GM20431 (cell line): ENCODE data around the gene RUSC1.

Experiments used
- in situ Hi-C: fragments of 300-500 bp; cut with MseI, MboI; formaldehyde crosslinking; loops from one replicate; pipeline ENCODE4 v1.15.0; 2020; ENCODE audit warnings: low sequenced_read_pairs; ENCODE audit not compliant: unreplicated experiment

Gene RUSC1

GRCh38 chr1:155294520-155295182 lies 26.0 kb upstream of the RUSC1 start:
- in situ Hi-C loops: no loop called here

- in situ Hi-C loops: no loop called here
Observed at GRCh38 chr1:155295183-155295941, 25.3 kb upstream of the RUSC1 start.

DNA sequence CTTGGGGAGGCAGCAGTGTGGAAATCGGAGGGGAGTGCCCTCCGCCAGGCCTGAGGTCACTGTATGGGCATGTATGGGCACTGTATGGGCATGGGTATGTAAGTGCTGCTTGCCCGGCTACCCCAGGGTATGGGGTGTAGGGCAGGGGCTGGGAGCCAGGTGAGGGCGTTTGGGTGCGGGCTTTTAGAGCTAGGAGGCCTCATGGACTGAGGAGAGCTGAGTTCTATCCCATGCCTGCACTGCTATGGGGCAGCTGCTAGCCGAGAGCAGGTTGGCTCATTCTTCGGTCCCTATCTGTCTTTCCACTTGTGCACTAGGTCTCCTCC lies 24.8 kb upstream of the RUSC1 start:
- in situ Hi-C loops: no loop called here

DNA sequence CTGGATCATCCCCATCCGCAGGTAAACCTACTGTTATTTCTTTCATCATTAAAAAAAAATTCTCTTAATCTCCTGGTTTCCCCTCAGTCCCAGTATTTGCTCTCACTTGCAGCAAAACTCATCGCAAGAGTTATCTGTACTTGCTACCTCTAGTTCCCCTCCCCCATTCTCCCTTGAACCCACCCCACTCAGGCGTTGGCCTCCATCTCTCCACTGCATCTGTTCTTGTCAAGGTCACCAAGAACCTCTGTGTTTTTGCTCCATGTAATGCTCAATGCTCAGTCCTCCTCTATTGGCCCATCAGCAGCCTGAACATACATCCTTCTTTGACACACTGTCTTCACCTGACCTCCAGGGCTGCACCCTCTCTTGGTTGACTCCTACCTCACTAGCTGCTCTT lies 24.0 kb upstream of the RUSC1 start:
- in situ Hi-C loops: no loop called here

- in situ Hi-C loops: no loop called here
Observed at GRCh38 chr1:155297384-155297783, 23.3 kb upstream of the RUSC1 start.

GRCh38 chr1:155300024-155300423 lies 20.7 kb upstream of the RUSC1 start:
- in situ Hi-C loops: no loop called here

- in situ Hi-C loops: no loop called here
Observed at GRCh38 chr1:155300553-155301329, 20.0 kb upstream of the RUSC1 start.

GRCh38 chr1:155301342-155301841 lies 19.3 kb upstream of the RUSC1 start, which contains the start of gene PKLR:
TSS of gene PKLR (minus strand) at chr1:155301438. CDS start at chr1:155301395, 43 bp downstream.
- in situ Hi-C loops: no loop called here

DNA sequence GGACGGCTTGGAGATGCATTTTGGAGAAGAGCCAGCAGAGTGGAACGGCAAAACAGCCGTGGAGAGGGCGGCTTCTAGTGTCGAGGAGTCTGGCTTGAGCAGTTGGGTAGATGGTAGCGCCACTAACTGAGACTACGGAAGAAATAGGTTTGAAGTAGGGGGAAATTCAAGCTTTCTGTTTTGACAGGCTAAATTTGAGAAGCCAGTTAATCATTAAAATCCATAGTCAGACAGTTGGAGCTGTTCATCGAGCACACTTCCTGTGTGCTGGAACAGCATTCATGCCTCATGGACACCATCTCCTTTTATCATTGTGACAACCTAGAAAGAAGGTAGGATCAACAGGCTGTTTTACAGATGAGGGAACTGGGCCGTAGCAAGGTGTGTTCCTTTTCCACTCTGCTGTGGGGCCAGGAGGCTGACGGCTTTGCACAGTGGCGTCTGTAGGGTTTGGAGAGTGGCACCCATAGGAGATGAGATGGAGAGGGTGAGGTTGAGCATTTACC lies 16.1 kb upstream of the RUSC1 start:
- in situ Hi-C loops: no loop called here

GRCh38 chr1:155305881-155306391 lies 14.8 kb upstream of the RUSC1 start:
- in situ Hi-C loops: no loop called here

DNA sequence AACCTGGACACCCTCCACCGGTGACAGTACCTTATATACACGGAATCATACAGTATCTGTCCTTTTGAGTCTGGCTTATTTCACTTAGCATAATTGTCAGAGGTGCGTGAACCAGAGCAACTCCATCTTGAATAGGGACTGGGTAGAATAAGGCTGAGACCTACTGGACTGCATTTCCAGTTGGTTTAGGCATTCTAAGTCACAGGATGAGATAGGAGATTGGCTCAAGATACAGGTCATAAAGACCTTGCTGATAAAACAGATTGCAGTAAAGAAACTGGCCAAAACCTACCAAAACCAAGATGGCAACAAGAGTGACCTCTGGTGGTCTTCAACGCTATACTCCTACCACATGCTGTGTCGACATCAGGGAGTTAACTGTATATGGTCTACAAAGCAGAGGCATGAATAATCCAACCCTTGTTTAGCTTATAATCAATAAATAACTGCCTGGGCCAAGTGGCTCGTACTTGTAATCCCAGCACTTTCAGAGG lies 13.4 kb upstream of the RUSC1 start:
- in situ Hi-C loops: no loop called here

- in situ Hi-C loops: no loop called here
Observed at GRCh38 chr1:155308493-155309422, 11.9 kb upstream of the RUSC1 start, which contains the start of gene FDPS. TSS of gene FDPS (plus strand) at chr1:155308866. CDS start at chr1:155309790, 924 bp downstream.

DNA sequence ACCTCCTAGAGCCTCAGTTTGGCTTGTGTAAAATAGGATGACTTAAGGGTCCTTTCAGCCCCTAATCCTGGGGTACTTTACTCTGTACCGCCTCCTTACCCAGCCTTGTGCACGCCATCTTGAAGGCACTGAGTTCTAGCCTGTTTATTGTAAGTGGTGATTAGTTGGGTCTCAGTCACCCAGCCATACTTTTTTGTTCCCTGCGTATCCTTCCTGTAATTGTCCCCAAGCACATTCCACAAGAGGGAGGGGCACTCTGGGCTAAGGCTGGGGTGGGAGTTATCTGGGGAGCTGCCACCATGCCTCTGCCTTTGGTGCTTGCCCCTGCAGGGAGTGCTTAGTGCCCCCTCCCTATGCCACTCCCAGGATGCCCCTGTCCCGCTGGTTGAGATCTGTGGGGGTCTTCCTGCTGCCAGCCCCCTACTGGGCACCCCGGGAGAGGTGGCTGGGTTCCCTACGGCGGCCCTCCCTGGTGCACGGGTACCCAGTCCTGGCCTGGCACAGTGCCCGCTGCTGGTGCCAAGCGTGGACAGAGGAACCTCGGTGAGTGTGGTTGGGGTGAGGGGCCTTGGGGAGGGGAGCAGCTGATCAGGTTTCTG lies 11.2 kb upstream of the RUSC1 start:
- in situ Hi-C loops: no loop called here

GRCh38 chr1:155313261-155313660 lies 7.4 kb upstream of the RUSC1 start:
- in situ Hi-C loops: no loop called here

GRCh38 chr1:155316922-155317321 lies 3.8 kb upstream of the RUSC1 start:
- in situ Hi-C loops: no loop called here

DNA sequence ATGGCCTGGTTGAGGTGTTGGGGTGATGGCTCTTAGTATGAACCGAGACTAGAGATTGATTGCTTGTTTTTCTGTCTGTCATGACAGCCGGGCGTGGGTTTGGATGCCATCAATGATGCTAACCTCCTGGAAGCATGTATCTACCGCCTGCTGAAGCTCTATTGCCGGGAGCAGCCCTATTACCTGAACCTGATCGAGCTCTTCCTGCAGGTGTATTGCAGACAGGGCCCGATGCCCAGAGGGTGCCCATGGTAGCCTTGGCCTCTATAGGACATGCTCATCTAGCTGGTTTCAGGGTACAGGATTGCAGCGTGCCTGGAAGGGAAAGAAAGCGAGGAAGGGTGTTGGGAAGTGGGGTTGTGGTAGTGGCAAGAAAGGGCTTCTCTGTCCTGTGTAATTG lies 2.6 kb upstream of the RUSC1 start:
- in situ Hi-C loops: no loop called here

- in situ Hi-C loops: no loop called here
Observed at GRCh38 chr1:155319536-155319935, 1.2 kb upstream of the RUSC1 start.

DNA sequence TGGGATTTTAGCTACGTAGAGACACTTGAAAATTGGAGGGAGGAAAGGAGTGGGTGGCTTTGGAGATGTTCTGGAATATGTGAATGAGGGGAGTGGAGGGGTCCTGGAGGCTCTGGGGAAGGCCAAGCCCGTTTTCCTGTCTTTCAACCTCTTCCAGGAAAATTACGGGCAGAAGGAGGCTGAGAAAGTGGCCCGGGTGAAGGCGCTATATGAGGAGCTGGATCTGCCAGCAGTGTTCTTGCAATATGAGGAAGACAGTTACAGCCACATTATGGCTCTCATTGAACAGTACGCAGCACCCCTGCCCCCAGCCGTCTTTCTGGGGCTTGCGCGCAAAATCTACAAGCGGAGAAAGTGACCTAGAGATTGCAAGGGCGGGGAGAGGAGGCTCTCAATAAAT lies 442 bp upstream of the RUSC1 start:
- in situ Hi-C loops: no loop called here
